Cardiac fibroblast (primary cell): Measurements from ENCODE around the gene SUPV3L1.
"Not testable (repeated sequence)": the region's sequence is repeated elsewhere in the genome, so short reads cannot be mapped to it uniquely, and the experiment has no call there.

ENCODE experiments used
- DNase-seq, 2 donors: peaks; one replicate each; pipeline versions ENCODE4 v3.0.0 to v3.0.0-alpha.2; 2010; ENCODE audit warnings: low read depth in 2 of 2
- H3K4me3 ChIP-seq, 2 donors: replicated peaks in 1 of 2; 1 replicate in 1 of 2; 2 replicates in 1 of 2; pipeline ENCODE4 v1.5.1; 2011; ENCODE audit warnings: low read depth in 2 of 2, low read length in 2 of 2, mild to moderate bottlenecking in 2 of 2, moderate library complexity in 1 of 2
- CTCF ChIP-seq: IDR thresholded peaks from one replicate; pipeline ENCODE4 v1.5.1; 2011; ENCODE audit warnings: low read depth, mild to moderate bottlenecking, low read length, inconsistent platforms

Gene SUPV3L1

GRCh38 chr10:69179743-69180524 lies at the start of gene SUPV3L1:
SUPV3L1 (plus strand) TSS chr10:69180234; CDS start chr10:69180292, 58 bp downstream.
- TF ChIP-seq CTCF: no peak
- H3K4me3 ChIP-seq: peak within 1 kb of the TSS; percentile 99 to 100
- peak; percentile 98 to 99 for DNase-seq

GRCh38 chr10:69130251-69130650 lies 49.8 kb upstream of the SUPV3L1 start:
- DNase-seq: peak; percentile 11 to 47
- no peak for TF ChIP-seq CTCF
- H3K4me3 ChIP-seq: no peak overlapping the region

- no peak for DNase-seq
Observed at GRCh38 chr10:69139961-69140360, 40.1 kb upstream of the SUPV3L1 start.

GRCh38 chr10:69141304-69141703 lies 38.7 kb upstream of the SUPV3L1 start:
- no peak overlapping the region for H3K4me3 ChIP-seq
- peak; percentile 4 for TF ChIP-seq CTCF
- DNase-seq: no peak

More at GRCh38 chr10:69139961-69140360, 40.1 kb upstream of the SUPV3L1 start:
- no peak overlapping the region for H3K4me3 ChIP-seq
- TF ChIP-seq CTCF: no peak

- DNase-seq, H3K4me3 ChIP-seq: not testable (repeated sequence)
Observed at GRCh38 chr10:69142074-69142473, 38.0 kb upstream of the SUPV3L1 start.

GRCh38 chr10:69142983-69143382 lies 37.1 kb upstream of the SUPV3L1 start:
- H3K4me3 ChIP-seq: no peak overlapping the region
- no peak for TF ChIP-seq CTCF

GRCh38 chr10:69145329-69145728 lies 34.7 kb upstream of the SUPV3L1 start:
- no peak overlapping the region for H3K4me3 ChIP-seq
- no peak for TF ChIP-seq CTCF

More at GRCh38 chr10:69142983-69143382, 37.1 kb upstream of the SUPV3L1 start:
- DNase-seq: no peak

More at GRCh38 chr10:69145329-69145728, 34.7 kb upstream of the SUPV3L1 start:
- no peak for DNase-seq
